Cortex of kidney (tissue), 1 donor: ENCODE measurements around the gene TELO2.

Experiments
- DNase-seq: peaks from one replicate; lab custom pipeline; 2025; lab: John Stamatoyannopoulos, UW

TELO2 gene

DNA sequence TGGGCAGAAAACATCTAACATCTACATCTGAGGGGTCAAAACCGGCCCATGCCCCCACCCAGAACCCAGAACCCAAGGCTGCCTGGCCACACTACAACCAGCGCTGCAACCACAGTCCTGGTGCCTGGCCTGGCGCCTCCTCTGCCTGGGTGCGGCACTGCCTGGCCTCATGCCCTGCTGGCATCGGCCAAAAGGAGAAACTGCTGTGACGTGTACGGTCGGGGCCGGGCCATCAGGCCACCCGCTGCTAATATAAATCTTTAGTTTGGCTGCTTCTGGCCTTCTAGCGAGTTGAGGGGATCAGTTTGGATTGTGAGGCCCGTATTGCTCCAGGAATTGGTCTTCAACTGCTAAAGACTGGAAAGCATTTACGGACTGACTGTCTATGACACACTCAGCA, 63.1 kb downstream of the TELO2 start:
- no peak for DNase-seq

DNA sequence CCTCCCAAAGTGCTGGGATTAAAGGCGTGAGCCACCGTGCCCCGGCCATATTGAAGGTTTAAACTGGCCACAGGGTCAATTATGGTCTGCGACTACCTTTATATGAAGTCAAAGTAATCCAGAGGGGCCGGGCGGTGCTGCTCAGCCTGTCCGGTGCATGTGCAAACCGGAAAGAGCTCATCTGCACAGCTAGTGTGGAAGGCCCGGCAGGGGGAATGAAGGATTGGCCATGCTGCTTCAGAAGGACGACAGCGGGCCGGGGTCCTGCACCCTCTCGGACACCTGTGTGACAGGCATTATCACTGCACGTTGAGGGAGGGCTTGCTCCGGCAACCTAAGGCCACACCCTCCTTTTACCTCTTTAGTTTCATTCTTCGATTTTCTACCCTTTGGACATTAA, 63.9 kb downstream of the TELO2 start:
- DNase-seq = no peak

DNA sequence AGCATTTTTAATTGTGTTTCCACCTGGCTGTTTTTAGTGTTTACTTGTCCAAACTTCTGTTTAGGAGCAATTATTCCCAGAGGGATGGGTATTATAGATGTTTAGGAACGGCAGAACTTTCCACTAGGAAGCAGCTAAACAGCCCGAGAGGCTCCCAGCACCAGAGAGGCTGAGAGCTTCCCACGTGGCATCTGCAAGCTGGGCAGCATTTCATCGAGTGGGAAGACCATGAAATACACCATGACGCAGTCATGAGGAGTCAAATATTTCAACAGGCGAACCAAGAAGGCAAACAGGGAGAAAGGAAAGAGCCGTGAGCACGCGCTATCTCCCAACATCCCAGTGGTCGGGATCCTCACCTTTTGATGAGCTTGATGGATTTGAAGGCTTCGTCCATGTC, 64.4 kb downstream of the TELO2 start:
- DNase-seq = no peak

DNA sequence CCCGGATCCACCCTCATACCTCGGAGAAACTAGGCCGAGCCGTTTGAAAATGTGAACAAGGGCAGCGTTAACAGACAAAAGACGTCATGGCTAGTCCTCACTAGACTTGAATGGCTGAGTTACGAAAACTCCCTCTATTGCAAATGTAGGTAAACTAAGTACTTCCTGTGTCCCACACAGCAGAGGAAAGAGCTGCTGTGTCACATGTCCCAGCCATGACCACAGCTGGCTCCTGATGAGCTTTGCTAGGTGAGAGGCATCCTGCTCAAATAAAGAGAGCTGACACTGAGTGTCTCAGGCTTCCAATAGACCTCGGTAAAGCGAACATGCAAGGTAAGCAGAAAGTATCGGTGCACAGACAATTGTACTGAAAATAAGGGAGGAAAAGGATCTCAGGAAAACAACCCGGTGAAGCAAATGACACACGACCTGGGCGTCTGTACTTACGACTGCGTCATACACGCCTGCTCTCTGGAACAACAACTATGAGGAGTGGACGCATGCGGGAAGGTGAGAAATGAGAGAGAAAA, 66.4 kb downstream of the TELO2 start:
- no peak for DNase-seq
